GM19438 (cell line): ENCODE results near the gene ZNF775.

Source experiments
- ATAC-seq: cut with Tn5 transposase; IDR thresholded peaks from one replicate; pipeline ENCODE4 v1.9.1; 2021; ENCODE audit warnings: low read depth; ENCODE audit not compliant: unreplicated experiment

The ZNF775 gene

GRCh38 chr7:150368096-150368883 lies 10.8 kb upstream of the ZNF775 start, which contains the start of gene REPIN1:
Gene REPIN1 (plus strand): TSS chr7:150368822. CDS start chr7:150369712, 890 bp downstream.
- ATAC-seq = peak; percentile 34

DNA sequence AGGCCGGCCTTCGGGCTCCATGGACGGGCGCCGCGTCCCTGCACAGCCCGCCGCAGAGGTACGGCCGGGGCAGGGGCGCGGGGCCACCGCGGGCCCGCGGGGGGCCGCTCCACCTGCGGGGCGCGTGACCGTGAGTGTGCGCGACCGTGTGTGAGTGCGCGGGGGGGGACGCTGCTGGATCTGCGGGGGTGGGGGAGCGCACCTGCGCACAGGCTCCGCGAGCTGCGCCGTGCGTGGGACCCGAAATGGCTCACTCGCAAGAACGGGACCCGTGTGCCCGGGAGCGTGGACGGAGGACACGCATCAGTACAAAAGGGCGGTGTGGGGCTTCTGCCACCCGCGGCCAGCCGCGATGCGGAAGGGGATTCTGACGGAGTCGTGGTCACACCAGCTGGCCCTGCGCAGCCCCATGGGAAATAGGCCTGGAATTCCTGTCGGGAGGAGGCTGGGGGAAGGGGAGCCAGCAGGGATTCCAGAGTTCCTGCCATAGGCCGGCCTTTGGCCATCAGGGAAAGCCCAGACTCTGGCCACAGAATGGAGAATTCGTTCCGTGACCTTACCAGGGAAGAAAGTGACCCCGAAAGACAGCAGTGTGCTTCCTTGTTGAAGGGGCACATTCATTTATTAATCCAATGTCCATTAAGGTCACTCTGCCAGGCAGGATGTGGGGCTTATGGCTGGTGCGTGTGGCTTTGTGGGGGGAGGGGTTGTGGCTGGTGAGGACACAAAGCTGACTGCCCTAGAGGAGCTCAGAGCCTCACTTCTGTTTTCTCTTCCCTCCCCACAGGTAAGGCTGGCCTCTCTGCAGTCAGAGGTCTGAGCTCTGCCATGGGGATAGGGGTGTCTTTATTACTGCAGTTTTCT lies 10.0 kb upstream of the ZNF775 start:
- ATAC-seq = peak; percentile 36

GRCh38 chr7:150369748-150370501 lies 9.2 kb upstream of the ZNF775 start:
- ATAC-seq = no peak

GRCh38 chr7:150370612-150371071 lies 8.5 kb upstream of the ZNF775 start:
- no peak for ATAC-seq

DNA sequence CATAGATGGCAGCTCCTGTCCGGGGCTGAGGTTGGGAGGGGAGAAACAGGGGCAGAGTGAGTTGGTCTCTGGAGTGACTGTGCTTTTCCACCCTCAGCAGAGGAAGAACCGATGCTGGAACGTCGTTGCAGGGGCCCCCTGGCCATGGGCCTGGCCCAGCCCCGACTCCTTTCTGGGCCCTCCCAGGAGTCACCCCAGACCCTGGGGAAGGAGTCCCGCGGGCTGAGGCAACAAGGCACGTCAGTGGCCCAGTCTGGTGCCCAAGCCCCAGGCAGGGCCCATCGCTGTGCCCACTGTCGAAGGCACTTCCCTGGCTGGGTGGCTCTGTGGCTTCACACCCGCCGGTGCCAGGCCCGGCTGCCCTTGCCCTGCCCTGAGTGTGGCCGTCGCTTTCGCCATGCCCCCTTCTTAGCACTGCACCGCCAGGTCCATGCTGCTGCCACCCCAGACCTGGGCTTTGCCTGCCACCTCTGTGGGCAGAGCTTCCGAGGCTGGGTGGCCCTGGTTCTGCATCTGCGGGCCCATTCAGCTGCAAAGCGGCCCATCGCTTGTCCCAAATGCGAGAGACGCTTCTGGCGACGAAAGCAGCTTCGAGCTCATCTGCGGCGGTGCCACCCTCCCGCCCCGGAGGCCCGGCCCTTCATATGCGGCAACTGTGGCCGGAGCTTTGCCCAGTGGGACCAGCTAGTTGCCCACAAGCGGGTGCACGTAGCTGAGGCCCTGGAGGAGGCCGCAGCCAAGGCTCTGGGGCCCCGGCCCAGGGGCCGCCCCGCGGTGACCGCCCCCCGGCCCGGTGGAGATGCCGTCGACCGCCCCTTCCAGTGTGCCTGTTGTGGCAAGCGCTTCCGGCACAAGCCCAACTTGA lies 7.8 kb upstream of the ZNF775 start:
- no peak for ATAC-seq

DNA sequence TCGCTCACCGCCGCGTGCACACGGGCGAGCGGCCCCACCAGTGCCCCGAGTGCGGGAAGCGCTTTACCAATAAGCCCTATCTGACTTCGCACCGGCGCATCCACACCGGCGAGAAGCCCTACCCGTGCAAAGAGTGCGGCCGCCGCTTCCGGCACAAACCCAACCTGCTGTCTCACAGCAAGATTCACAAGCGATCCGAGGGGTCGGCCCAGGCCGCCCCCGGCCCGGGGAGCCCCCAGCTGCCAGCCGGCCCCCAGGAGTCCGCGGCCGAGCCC lies 7.2 kb upstream of the ZNF775 start:
- ATAC-seq = no peak

DNA sequence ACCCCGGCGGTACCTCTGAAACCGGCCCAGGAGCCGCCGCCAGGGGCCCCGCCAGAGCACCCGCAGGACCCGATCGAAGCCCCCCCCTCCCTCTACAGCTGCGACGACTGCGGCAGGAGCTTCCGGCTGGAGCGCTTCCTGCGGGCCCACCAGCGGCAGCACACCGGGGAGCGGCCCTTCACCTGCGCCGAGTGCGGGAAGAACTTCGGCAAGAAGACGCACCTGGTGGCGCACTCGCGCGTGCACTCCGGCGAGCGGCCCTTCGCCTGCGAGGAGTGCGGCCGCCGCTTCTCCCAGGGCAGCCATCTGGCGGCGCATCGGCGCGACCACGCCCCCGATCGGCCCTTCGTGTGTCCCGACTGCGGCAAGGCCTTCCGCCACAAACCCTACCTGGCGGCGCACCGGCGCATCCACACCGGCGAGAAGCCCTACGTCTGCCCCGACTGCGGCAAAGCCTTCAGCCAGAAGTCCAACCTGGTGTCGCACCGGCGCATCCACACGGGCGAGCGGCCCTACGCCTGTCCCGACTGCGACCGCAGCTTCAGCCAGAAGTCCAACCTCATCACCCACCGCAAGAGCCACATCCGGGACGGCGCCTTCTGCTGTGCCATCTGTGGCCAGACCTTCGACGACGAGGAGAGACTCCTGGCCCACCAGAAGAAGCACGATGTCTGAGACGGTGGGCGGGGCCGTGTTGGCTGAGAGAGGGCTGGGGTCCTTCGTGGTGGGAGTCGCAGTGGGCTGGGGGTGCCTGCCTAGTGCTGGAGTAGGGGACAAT lies 6.7 kb upstream of the ZNF775 start:
- ATAC-seq = no peak

DNA sequence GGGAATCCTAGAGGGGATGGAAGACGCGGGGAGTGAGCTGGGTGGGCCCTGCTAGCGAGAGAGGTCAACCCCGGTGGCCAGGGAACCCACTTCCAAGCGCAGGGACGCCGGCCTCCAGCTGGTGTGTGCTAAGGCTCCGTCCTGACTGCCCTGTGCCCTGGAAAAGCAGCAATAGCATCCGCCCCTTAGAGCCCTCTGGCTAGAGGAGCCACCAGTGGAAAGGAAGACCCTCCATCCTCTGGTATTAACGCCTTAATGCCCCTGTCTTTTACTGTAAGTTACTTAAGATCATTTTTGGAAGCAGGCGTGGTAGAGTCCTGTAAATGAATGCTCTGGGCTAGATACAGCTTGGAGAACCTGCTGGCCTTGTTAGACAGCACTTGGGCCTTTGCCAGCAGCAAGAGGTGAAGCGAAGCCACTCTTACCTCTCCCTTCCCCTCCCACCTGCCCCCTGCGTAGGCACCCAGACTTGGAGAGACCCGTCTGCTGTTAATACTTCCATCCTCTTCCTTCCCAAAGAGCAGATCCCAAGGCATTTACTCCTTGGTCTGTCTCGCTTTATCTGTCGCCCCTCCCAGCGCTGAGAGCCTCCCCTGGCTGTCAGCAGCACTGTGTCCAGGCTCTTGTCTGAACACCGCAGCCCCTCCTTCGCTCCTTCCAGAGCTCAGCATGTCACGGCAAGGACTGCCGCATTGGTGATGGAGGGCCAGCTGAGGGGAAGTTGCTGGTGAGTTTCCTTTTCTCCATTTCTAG lies 5.9 kb upstream of the ZNF775 start:
- ATAC-seq = no peak

GRCh38 chr7:150374026-150374425 lies 5.1 kb upstream of the ZNF775 start:
- no peak for ATAC-seq

- ATAC-seq = no peak
These were observed 4.7 kb upstream of the ZNF775 start for GRCh38 chr7:150374472-150374871.

GRCh38 chr7:150375662-150376521 lies 3.2 kb upstream of the ZNF775 start:
- no peak for ATAC-seq

DNA sequence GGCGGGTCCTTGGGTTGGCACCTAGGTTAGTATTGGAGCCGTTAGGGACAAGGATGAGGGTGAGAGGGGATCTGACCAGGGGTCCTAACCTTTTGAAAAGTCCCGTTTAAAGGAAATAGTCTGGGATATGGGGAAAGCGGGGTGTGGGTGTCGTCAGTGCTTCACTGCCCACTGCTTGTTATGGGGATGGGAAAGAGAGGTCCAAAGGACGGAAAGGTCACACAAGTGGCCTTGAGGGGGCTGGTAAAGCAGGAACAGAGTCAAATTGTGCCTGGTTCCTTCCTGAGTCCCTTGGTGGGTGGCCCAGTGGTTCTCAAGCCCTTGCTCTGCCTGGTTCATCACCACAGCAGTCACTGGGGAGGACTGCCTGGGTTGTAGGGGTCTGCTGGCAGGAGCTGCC lies 2.6 kb upstream of the ZNF775 start:
- ATAC-seq = no peak

DNA sequence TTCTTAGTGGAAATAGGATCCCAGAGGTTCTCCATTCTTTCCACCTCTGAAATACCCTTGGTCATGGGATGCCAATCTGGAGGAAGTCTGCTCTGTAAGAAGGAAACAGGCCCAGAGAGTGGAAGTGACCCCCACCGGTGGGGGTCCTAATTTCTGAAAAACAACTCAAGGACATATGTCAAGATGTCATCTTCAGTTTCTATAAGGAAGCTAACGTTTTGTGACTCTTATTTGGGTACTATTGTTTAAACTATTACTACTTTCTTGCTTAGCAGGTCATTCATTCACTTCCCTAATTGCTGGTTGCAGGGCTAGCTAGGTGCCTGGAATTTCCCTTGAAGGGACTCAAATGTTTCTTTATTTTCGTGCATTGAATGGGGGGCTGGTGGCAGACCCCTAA lies 1.9 kb upstream of the ZNF775 start:
- ATAC-seq = no peak

- no peak for ATAC-seq
These were observed 1.5 kb upstream of the ZNF775 start for GRCh38 chr7:150377635-150378034.

DNA sequence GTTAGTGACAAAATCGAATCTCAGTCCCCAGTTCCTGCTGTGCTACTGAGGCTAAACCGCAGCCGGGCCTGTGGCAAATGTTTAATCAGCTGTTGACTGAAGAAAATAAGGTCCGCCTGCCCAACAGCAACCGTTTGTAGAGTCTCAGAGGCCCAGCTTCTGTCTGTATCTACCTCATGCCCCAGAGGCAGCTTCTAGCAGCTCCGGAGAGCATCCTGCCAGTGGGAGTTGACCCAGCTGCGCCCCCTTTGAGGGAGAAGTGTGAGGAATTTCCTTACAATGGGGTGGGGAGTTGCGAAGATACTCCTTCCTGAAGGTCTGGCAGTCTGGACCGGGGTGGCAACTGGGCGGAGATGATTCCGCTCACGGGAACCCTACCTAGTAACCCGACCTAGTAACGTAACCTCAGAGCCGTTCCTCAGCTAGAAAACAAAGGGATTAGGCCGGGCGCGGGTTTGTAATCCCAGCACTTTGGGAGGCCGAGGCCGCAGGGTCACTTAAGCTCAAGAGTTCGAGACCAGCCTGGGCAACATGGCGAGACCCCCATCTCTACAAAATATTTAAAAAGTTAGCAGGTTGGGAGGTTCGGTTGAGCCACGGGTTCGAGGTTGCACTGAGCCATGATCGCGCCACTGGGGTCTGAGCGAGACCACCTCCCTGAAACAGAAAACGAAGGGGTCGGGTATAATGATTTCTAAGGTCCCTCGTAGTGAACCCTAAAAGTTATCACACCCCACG lies 846 bp upstream of the ZNF775 start:
- ATAC-seq = peak; percentile 13

DNA sequence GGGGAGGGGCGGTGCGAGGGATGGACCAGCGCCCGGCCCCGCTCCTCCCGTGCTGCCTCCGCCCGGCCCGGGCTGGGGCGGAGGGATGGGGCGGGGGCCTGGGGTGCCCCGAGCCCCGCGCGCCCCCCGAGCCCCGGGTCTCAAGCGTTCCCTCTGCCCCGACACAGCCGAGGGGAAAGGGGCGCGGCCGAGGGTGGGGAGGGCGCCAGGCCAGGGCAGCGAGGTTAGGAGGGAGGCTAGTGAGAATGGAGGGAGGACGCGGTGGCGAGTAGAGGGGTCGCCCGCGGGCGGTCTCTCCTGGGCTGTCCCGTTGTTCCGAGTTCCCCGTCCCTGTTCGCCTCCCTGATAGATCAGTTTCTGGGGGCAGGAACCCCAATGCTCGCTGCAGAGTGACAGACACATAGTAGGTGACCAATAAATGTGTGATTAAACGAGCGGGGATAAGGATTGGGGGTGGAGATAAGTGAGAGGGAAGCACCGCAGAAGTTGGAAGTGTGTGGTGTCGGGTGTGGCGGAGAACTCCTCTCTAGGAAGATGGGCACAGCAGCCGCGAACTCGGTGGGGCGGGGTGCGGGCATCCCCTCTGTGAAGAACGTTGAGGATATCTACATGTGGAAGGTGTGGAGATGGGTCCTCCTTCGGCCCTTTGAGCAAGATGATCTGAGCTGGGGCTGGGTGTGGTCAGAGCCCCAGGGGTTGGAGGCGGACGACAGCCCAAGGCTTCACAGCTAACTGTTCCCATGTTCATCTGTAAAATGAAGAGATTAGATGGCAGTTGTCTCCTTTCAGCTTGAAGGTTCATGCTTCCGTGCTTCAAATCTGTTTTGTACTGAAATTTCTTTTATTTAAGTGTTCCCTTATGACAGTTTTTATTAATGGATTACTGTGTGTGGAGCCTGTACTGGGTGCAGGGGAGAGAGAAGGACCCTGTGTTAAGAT lies 580 bp downstream of the ZNF775 start:
- ATAC-seq = no peak
